HG03354 (cell line): ENCODE results near the gene TYMS.

Experiments used
- ATAC-seq: cut with Tn5 transposase; IDR thresholded peaks from one replicate; pipeline ENCODE4 v1.9.1; 2021; ENCODE audit warnings: mild to moderate bottlenecking; ENCODE audit not compliant: unreplicated experiment, poor library complexity, severe bottlenecking

TYMS gene

DNA sequence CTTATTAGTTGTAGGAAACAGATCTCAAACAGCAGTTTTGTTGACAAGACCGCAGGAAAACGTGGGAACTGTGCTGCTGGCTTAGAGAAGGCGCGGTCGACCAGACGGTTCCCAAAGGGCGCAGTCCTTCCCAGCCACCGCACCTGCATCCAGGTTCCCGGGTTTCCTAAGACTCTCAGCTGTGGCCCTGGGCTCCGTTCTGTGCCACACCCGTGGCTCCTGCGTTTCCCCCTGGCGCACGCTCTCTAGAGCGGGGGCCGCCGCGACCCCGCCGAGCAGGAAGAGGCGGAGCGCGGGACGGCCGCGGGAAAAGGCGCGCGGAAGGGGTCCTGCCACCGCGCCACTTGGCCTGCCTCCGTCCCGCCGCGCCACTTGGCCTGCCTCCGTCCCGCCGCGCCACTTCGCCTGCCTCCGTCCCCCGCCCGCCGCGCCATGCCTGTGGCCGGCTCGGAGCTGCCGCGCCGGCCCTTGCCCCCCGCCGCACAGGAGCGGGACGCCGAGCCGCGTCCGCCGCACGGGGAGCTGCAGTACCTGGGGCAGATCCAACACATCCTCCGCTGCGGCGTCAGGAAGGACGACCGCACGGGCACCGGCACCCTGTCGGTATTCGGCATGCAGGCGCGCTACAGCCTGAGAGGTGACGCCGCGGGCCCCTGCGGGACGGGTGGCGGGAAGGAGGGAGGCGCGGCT, at the start of gene TYMS:
Gene TYMS, plus strand, starts transcription at position 343 of the 690 bp plus-strand sequence. Its CDS starts 90 bp downstream, at position 433.
- ATAC-seq = peak; percentile 56

DNA sequence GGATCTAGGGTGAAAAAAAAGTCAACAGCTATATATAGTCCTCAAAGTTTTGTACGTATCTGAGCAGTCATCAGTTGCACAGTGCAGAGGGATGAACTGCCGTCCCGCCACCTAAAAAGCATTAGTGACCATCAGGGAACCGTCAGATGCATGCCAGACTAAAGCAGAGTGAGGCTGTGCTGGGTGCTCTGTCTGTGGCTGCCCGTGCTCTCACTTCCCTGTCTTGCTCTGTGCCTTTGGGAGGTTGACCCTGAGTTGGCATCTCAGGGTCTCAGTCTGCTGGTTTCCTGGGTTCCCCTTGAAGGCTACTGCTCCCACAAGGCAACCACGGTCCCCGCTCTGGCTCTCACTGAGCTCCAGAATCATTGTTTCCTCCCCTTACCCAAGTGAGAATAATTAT, 49.5 kb upstream of the TYMS start:
- no peak for ATAC-seq

DNA sequence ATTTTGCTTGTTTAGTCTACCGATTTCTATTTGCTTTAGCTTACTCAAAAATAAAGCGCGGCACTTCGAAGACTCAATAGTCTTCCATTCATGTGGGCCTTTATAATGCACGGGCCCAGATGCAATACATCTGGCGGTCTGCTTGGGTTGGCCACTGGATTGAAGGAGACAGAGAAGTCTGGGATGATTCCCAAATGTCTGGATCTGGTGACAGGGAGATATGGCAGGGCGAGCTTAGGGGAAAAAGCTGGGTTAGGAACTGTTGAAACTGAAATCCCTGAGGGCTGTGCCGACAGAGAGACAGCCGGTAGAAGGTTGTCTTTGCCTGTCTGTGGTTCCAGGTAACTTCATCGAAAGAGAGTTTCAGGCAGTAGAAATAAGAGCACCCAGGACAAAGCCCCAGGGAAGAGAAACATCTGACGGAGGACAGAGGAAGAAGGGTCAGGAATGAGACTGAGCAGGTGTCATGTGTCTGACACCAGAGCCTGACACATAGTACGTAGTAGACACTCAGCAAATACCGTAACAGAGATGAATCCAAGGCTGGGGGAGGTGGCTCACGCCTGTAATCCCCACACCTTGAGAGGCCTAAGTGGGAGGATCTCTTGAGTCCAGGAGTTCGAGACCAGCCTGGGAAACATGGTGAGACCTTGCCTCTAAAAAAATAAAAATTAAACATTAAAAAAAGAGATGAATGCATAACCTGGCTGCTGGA, 47.1 kb upstream of the TYMS start:
- ATAC-seq = no peak

DNA sequence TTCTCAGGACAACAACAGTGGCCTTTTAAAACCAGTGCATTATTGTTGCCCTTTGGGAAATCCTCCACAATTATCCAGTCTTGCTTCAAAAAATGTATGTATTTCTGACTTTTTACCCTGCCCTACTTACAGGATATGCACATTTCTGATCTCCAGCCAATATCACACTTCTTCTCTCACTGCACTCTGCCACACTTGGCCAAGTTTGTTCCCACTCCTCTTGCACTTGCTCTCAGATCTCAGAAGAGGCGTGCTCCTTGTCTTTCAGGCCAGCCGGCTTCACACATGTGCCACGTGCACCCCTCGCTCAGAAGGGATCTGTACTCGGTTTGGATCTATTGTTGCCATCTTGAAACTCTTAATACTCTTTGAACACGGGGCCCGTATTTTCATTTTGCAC, 45.3 kb upstream of the TYMS start:
- ATAC-seq = no peak

DNA sequence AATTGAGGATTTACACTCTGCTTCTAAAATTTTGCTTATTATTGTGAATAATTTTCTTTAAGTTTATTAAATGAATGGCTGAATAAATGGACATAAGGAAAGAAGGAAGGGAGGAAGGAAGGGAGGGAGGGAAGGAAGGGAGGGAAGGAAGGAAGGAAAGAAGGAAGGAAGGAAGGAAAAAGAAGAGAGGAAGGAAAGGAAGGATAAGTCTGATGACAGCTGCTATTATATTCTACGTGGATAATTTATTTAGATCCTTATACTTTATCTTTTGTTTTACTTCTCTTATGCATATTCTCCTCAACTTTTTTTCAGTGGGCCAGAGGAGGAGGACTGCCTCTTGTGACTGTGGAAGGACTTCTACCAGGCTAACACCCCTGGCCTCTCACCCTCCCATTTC, 43.3 kb upstream of the TYMS start:
- ATAC-seq = no peak

DNA sequence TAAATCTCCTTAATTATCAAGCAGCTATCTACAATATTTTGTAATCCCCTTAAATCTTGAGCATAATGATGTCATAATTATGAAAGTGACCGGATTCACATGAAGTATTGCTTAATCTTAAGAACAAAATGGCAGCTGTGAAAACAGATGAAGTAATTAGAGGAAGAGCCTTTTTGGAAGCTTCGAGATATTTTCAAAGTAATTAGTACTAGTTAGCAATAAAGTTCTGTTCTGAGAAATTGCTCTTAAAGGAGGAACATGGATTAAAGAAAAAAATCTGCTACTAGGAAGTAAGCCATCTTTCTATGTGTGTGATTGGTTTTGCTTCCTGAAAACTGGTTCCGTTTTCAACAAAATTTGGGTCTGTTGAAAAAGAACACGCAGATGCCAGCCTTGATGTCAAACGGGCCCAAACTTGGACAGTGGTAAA, 42.3 kb upstream of the TYMS start:
- no peak for ATAC-seq

DNA sequence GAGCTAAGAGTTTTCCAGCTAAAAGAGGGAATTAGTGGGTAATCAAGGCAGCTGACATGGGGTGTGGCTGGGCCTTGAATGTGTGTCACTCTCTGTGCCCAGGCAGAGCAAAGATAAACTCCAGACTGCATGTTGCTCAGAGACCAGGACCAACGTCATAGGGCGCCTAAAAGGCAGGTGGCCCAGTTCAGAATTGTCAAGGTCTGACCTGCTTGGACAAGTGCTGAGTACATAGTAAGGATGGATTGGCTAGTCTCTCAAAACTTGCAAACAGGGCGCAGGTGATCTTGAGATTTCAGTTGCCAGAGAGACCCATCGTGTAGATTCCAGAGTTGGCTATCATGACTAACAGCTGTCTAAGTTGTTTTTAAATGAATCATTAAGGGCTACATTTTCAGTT, 41.7 kb upstream of the TYMS start:
- no peak for ATAC-seq

DNA sequence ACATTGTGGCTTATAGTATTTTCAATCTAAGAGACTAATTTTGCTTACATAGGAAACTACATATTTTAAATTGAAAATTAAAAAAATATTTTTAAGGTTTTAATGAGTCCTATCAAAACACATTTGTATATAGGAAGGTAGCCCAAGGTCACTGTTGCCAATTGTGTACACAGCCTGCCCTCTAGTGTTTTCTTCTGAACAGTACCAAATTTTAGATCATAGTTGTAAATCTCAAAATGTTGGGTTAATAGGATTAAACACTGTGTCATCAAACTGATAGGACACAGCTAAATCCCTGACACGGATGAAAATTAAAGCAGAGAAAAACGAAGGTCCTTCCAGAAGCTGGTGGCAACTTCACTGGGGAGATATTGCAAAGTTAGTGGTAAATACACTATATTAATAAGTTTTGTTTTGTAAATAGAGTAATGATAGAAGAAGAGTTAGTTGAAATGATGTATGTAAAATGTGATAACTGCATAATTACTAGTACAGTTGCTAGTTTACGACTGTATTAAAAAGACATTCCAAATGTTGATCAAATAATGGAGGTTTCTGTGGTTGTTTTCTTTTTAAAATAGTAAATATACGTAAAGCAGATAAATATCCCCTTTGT, 41.0 kb upstream of the TYMS start:
- no peak for ATAC-seq

DNA sequence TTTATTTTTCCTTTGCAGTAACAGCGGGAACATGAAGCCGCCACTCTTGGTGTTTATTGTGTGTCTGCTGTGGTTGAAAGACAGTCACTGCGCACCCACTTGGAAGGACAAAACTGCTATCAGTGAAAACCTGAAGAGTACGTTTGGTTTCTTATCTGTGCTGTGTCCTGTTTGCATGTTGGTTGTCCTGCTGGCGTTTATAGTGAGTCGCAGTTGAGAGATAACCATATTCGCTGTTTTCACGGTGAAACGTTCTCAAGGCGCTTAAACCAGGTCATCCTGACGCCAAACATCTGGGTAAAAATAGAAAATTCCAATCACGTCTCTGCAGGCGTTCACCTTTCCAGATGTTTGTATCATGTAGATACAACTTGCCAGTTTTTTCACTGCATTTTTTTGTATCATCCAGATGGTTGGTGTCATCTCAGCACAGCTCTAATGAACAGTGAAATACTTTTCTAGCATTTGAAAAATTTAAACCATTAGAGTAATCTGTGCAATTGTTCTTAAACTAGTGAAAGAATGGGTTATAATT, 39.4 kb upstream of the TYMS start:
- no peak for ATAC-seq

DNA sequence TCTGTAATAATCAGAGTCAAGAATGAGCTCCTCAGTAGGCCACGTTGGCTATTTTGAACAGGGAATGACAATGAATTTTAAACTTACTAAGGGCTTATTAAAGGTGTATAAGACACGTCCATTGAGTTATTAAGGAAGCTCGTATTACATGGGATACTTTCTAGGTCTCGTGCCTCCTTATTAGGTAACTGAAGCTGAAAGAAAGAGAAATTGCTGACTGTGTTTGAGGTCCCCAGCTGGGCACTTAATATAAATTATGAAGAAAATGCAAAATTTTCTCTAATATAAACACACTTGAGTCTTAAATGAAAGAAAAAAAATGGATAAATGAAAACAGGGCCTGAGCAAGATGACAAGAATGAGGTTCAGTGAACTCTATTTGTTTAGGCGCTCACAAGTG, 38.8 kb upstream of the TYMS start:
- ATAC-seq = no peak

DNA sequence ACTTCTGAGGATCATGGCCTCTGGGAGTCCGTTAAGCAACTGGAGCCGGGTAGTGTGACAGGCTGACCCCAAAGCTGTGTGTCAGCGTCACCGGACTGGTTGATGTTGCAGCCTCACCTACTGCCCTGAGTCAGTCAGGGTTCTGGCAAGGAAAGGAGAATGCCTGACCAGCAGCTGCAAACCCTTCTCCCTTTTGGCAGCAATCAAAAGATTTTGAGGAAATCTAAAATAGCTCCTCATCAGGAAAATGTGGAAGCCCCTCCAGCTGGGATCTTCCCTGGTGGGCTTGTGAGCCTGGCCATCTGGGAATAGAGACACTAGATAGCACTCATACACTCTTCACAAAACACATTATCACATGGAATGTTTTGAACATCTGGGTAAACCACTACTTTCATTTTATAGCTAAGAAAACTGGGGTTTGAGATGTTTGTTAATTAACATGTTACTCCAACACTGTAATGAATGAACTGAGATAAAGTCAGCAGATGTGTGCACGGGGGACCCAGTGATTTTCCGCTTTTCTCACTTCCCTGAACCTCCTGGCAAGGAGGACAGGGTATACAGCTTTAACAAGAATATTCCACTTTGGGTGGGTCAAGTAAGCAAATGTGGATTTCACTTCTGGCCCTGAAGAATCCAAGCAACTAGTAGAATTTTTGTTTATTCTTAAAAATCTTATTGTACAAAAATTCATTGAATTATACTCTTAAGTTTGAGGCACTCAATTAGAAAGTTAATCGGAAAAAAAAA, 36.0 kb upstream of the TYMS start:
- no peak for ATAC-seq

DNA sequence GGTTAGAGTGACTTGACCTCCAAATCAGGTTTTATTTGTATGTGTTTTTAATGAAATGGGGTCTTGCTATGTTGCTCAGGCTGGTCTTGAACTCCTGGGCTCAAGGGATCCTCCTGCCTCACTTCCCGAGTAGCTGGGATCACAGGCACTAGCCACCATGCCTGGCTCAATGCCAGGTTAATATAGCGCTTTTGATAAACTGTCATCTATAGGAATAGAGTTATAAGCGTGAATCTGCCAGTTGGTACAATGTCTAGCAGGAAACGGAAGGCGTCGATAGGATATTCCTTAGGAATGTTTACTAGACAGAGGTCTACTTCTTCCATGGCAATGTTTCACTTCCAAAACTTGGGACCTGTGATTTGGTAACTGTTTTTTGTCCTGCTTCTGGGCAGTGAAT, 35.2 kb upstream of the TYMS start:
- no peak for ATAC-seq

DNA sequence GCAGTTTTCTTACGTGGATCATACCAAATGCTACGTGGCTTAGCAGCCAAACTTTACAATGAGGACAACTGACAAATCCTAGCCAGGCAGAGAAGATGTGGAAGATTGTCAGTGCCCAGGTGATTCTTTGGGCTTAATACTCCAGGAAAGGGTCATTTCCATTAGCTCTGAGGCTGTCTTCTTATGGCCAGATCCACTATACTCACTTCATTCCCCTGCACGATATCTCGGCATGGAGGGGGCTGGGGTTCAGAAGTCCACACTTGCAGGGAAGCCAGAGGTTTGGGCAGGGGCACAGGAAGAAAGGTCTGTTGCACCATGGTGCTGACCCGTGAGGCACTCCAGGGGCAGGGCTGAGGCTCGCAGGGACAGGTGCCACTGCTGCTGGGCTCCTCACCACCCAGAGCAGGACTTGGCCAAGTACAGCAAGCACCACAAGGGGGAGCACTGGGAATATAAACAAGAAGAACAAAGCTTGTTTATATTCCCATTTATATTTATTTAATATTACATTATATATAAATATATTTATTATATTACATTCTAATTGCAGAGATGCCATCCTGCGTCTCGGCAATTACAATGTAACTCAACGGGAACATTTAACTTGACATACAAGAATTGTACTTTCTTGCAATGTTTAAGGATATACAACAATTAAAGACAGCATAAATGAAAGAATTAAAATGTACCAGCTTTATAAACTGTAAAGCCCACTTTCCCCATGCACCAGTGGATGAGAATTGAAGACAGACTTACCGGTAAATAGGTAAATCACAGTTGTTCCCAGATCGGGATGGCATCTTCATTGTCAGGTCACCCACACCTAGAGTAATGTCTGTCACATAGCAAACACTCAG, 33.5 kb upstream of the TYMS start:
- ATAC-seq = no peak

DNA sequence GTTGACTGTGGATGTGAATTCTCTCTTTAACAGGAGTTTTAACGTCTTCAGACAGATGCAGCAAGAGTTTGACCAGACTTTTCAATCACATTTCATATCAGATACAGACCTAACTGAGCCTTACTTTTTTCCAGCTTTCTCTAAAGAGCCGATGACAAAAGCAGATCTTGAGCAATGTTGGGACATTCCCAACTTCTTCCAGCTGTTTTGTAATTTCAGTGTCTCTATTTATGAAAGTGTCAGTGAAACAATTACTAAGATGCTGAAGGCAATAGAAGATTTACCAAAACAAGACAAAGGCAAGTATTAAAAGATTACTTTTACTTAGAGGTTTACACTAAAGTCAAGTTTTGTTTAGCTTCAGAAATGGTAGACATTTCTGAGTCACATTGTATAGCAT, 30.2 kb upstream of the TYMS start:
- ATAC-seq = no peak

DNA sequence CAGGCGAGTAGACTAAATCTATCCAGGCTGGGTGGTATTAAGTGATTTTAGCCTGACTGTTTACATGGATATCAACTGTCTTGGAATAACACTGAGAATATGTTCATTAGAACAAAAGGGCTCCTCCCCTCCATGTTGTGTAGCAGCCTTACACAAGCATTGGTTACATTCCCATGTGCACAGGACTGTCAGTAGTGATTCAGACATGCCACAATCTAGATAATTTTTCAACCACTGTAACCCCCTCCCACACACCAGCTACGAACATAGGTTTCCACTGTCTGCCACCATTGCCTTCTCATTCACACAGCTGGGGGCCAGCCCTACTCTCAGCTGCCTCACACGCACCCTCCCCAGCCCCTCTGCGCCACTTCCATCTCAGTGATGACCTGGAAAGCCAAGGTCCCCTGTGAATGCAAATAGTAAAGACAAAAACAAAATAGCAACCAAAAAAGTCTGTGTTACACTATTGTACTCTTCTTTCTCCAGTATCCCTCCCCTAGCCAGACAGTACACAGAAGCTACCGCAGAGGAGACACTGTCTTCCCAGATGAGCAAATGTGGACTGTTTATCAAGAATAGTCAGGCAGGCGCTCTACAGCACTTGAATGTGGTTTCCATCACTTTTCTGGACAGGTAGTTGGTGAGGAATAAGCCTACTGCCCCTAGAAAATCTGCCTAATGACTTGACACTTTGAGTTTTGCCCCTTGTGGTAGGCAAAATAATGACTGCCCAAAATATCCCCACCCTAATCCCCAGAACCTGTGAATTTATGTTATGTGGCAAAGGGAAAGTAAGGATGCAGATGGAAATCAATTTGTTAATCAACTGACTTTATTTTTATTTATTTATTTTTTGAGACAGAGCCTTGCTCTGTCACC, 27.9 kb upstream of the TYMS start:
- ATAC-seq = no peak

DNA sequence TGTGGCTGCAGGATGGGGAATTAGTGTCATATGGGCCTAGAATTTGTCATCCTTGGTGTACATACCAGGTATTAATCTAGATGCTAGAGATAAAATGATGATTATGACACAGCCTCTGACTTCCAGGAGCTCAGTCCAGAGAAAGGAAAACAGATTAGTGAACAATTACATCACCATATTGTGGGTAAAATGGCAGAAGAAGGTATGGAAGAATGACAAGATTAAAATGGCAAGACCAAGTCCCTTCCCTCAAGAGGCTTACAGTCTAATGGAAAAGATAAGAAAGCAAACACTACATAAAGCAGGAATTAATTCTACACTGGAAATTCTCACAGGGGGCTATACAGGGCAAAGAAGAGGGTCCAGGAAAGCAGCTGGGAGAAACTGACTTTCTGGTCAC, 25.9 kb upstream of the TYMS start:
- ATAC-seq = no peak

DNA sequence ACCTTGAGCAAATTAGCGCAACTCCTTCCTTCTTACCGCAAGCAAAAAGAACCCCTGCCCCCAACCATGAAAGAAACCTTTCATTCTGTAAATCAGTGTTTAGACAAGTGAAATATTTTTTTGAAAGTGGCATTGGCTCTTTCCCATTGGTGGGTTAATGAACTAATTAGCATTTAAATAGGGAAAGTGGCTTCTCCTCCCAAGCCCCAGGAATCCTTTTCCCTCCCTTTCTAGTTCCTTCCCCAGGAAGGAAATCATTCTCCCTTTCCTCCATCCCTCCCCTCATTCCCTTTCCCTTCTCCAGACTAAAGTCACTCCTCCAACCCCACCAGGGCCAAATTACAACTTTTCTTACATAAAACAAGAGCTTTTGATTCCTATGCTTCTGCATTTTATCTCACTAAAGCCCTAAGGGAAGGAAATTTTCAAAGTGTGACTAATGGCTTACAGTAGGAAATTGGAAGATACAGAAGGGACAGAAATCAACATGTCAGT, 22.9 kb upstream of the TYMS start:
- ATAC-seq = no peak

DNA sequence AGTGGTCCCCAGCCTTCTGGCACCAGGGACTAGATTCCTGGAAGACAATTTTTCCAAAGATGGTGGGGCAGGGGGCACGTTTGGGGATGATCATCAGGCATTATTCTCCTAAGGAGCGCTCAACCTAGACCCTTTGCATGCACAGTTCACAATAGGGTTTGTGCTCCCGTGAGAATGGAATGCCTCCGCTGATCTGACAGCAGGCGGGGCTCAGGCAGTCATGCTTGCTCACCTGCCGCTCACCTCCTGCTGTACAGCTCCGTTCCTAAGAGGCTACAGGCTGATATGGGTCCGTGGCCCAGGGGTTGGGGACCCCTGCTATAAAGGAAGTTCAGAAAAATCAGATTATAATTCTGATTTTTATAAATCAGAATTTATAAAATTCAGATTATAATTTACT, 22.3 kb upstream of the TYMS start:
- no peak for ATAC-seq
